HEK293 (cell line): ENCODE data around the gene TM9SF3.

Experiments
- CTCF ChIA-PET: fragments of 350-600 bp; formaldehyde crosslinking; extraction: SDS; loops from one replicate; lab custom pipeline; 2021; ENCODE audit warnings: antibody characterized with exemption; lab: Yijun Ruan, JAX
- POLR2A ChIA-PET: fragments of 300-600 bp; formaldehyde crosslinking; extraction: SDS; loops from one replicate; lab custom pipeline; 2020; ENCODE audit warnings: antibody characterized with exemption, inconsistent platforms; lab: Yijun Ruan, JAX
- H3K27ac ChIP-seq: fragments of 200-500 bp; sonication (Bioruptor generic); 2 replicates; pipeline ENCODE4 v1.5.1; 2014; ENCODE audit warnings: low read depth, low read length, control low read depth, inconsistent platforms; ENCODE audit errors: extremely low read depth
- H3K36me3 ChIP-seq, 2 experiments: fragments of 200-500 bp in 1 of 2; sonication (Bioruptor generic) in 1 of 2; 1 replicate in 1 of 2; 2 replicates in 1 of 2; pipeline ENCODE4 v1.5.1; 2014 to 2017; ENCODE audit warnings: inconsistent platforms in 2 of 2, low read length in 2 of 2; ENCODE audit not compliant: control insufficient read depth in 2 of 2, insufficient read depth in 1 of 2
- H3K4me1 ChIP-seq: fragments of 200-500 bp; sonication (Bioruptor generic); 2 replicates; pipeline ENCODE4 v1.5.1; 2014; ENCODE audit warnings: mild to moderate bottlenecking, low read length, inconsistent platforms; ENCODE audit not compliant: control insufficient read depth, insufficient read depth
- H3K4me3 ChIP-seq: 2 replicates; pipeline ENCODE4 v1.5.1; 2011; ENCODE audit warnings: low read depth, mild to moderate bottlenecking, control low read depth, low read length, moderate library complexity
- H3K9me3 ChIP-seq: fragments of 200-500 bp; sonication (Bioruptor generic); 2 replicates; pipeline ENCODE4 v1.5.1; 2014; ENCODE audit warnings: low read depth, low read length, inconsistent platforms; ENCODE audit not compliant: control insufficient read depth, insufficient read depth
- GLIS2 ChIP-seq: fragments of 450-650 bp; formaldehyde crosslinking; IDR thresholded peaks from 2 replicates; pipeline ENCODE4 v1.5.1; 2016; ENCODE audit warnings: missing biosample characterization, missing genetic modification characterization
- KLF9 ChIP-seq: fragments of 450-650 bp; formaldehyde crosslinking; IDR thresholded peaks from 2 replicates; pipeline ENCODE4 v1.5.1; 2016; ENCODE audit warnings: missing biosample characterization, missing genetic modification characterization, low read depth
- SP2 ChIP-seq: fragments of 450-650 bp; formaldehyde crosslinking; IDR thresholded peaks from 2 replicates; pipeline ENCODE4 v1.5.1; 2016; ENCODE audit warnings: missing biosample characterization, missing genetic modification characterization
- SP3 ChIP-seq: fragments of 450-650 bp; formaldehyde crosslinking; IDR thresholded peaks from 2 replicates; pipeline ENCODE4 v1.5.1; 2016; ENCODE audit warnings: missing biosample characterization, missing genetic modification characterization
- TCF7L2 ChIP-seq: IDR thresholded peaks from 2 replicates; pipeline ENCODE4 v1.6.1; 2011; ENCODE audit warnings: low read depth, mild to moderate bottlenecking, inconsistent platforms, low read length, moderate library complexity, borderline replicate concordance
- YY2 ChIP-seq: fragments of 450-650 bp; formaldehyde crosslinking; IDR thresholded peaks from 2 replicates; pipeline ENCODE4 v1.5.1; 2016; ENCODE audit warnings: missing biosample characterization, missing genetic modification characterization
- ZBTB21 ChIP-seq: fragments of 450-650 bp; formaldehyde crosslinking; IDR thresholded peaks from 2 replicates; pipeline ENCODE4 v1.5.1; 2017; ENCODE audit warnings: missing biosample characterization, missing genetic modification characterization
- ZBTB8A ChIP-seq: fragments of 450-650 bp; formaldehyde crosslinking; IDR thresholded peaks from 2 replicates; pipeline ENCODE4 v1.5.1; 2016; ENCODE audit warnings: missing biosample characterization, missing genetic modification characterization
- ZFP41 ChIP-seq: fragments of 450-650 bp; formaldehyde crosslinking; IDR thresholded peaks from 2 replicates; pipeline ENCODE4 v1.5.1; 2016; ENCODE audit warnings: missing biosample characterization, missing genetic modification characterization, borderline replicate concordance
- ZFP69B ChIP-seq: fragments of 450-650 bp; formaldehyde crosslinking; IDR thresholded peaks from 2 replicates; pipeline ENCODE4 v1.5.1; 2016; ENCODE audit warnings: missing biosample characterization, missing genetic modification characterization
- ZIC2 ChIP-seq: fragments of 450-650 bp; formaldehyde crosslinking; IDR thresholded peaks from 2 replicates; pipeline ENCODE4 v1.5.1; 2016; ENCODE audit warnings: missing biosample characterization, missing genetic modification characterization
- ZNF157 ChIP-seq: fragments of 450-650 bp; formaldehyde crosslinking; IDR thresholded peaks from 2 replicates; pipeline ENCODE4 v1.5.1; 2016; ENCODE audit warnings: missing biosample characterization, missing genetic modification characterization
- ZNF324 ChIP-seq: fragments of 450-650 bp; formaldehyde crosslinking; IDR thresholded peaks from 2 replicates; pipeline ENCODE4 v1.5.1; 2016; ENCODE audit warnings: missing biosample characterization, missing genetic modification characterization
- ZNF426 ChIP-seq: fragments of 450-650 bp; formaldehyde crosslinking; IDR thresholded peaks from 2 replicates; pipeline ENCODE4 v1.5.1; 2017; ENCODE audit warnings: missing biosample characterization, missing genetic modification characterization, mild to moderate bottlenecking, inconsistent platforms, moderate library complexity
- ZNF660 ChIP-seq: fragments of 450-650 bp; IDR thresholded peaks from 2 replicates; pipeline ENCODE4 v1.5.1; 2018; ENCODE audit warnings: missing biosample characterization, mild to moderate bottlenecking, missing genetic modification characterization
- ZNF670 ChIP-seq: fragments of 450-650 bp; formaldehyde crosslinking; IDR thresholded peaks from 2 replicates; pipeline ENCODE4 v1.5.1; 2016; ENCODE audit warnings: missing biosample characterization, missing genetic modification characterization, low read depth
- ZNF677 ChIP-seq: fragments of 450-650 bp; IDR thresholded peaks from 2 replicates; pipeline ENCODE4 v1.5.0; 2018; ENCODE audit warnings: missing biosample characterization, mild to moderate bottlenecking, missing genetic modification characterization, moderate library complexity
- ZNF76 ChIP-seq: fragments of 450-650 bp; formaldehyde crosslinking; IDR thresholded peaks from 2 replicates; pipeline ENCODE4; 2016; ENCODE audit warnings: low read depth, missing biosample characterization, missing genetic modification characterization, borderline replicate concordance
- ZNF776 ChIP-seq: fragments of 450-650 bp; formaldehyde crosslinking; IDR thresholded peaks from 2 replicates; pipeline ENCODE4 v1.5.0; 2017; ENCODE audit warnings: missing biosample characterization, missing genetic modification characterization, borderline replicate concordance
- ZNF777 ChIP-seq: fragments of 450-650 bp; formaldehyde crosslinking; IDR thresholded peaks from 2 replicates; pipeline ENCODE4 v1.5.1; 2017; ENCODE audit warnings: missing biosample characterization, missing genetic modification characterization, borderline replicate concordance
- TF ChIP-seq, protein P1 (sequence below): fragments of 450-650 bp; formaldehyde crosslinking; IDR thresholded peaks from 2 replicates; pipeline ENCODE4 v1.5.1; 2016; ENCODE audit warnings: missing biosample characterization, missing genetic modification characterization
- TF ChIP-seq, protein P2 (sequence below): fragments of 450-650 bp; formaldehyde crosslinking; IDR thresholded peaks from 2 replicates; pipeline ENCODE4 v1.5.1; 2016; ENCODE audit warnings: missing biosample characterization, missing genetic modification characterization
- TF ChIP-seq, protein P3 (sequence below): sonication (generic); formaldehyde crosslinking; IDR thresholded peaks from 2 replicates; pipeline ENCODE4 v1.8.1; 2022; ENCODE audit warnings: mild to moderate bottlenecking, moderate library complexity, missing genetic modification reagents
- TF ChIP-seq, protein P4 (sequence below): fragments of 450-650 bp; formaldehyde crosslinking; IDR thresholded peaks from 2 replicates; pipeline ENCODE4 v1.5.1; 2017; ENCODE audit warnings: missing biosample characterization, missing genetic modification characterization
- TF ChIP-seq, protein P5 (sequence below): fragments of 450-650 bp; formaldehyde crosslinking; optimal IDR thresholded peaks from 2 replicates; pipeline ENCODE3; 2016; ENCODE audit warnings: missing biosample characterization, mild to moderate bottlenecking, missing genetic modification characterization

TM9SF3 gene

DNA sequence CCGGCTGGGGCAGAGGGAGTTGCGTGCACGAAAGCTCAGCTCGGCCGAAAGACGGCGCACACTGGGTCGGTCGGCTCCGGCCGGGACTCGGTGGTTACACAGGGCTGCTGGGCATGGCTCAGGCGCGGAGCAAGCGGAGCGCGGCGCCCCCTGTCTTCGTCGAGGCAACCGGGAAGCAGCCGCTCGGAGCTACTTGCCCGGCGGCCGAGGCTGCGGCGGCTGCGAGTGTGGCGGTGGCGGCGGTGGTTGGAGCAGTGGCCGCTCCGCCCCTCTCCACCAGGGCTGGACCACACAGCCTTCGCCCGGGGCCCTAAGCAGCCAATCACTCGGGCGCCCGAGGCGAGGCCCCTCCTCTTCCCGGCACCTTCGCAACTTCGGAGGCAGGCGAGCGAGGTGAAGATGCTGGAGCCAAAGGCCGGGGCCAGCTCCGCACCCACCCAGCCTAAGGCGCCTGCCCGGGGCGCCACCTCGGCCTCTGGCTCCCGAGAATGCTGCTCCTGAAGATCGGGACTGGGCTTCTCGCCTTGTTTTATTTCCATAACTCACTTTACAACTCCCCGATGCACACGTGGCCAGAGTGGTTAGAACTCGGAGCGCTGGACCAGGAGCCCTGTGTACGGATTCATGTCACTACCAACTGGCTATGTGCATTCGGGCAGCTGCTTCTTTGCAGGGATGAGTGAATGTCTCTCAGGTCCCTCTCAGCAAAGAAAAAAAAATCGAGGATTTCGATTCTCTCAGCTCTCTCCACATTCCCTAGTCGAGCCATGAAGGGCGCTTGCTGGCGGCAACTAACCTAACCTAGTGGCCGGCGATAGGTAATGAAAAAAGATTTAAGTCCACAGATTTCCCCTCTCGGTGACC is 72.9 kb downstream of the TM9SF3 start, which contains the start of gene TLL2 (continued):
- TF ChIP-seq ZBTB21 (tag by site-specific recombination), result no peak
- TF ChIP-seq ZNF776 (tag by site-specific recombination), result no peak
- no peak for TF ChIP-seq ZNF426 (tag by site-specific recombination)

DNA sequence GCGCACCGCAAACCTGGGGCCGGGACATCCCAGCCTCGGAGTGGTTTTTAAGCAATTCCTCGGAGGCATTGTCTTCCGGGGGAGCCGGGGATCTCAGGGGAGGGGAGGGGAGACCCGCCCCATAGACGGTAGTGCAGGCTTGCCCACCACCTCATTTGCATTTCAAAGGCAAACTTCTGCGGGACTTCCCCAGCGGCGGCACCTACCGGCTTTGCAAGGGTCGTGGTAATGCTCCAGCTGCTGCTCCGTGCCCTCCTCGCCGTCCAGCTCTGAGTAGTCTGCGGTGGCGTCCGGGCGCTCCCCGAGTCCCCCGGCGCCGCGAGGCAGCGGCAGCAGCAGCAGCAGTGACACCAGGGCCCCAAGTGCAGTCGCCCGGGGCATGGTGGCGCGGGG is 73.5 kb downstream of the TM9SF3 start:
- CTCF ChIA-PET, result interaction anchor here (0.6 to 5.6 kb wide), 20 partner anchors 12 to 371 kb away, joined by 3 to 79 read pairs (median 4); no protein-coding TSS in a partner anchor
- TF ChIP-seq ZNF677 (tag by site-specific recombination) (no peak), ZNF324 (no peak), TCF7L2 (peak; percentile 46; the same call in 1 of the 2 replicates), ZFP41 (tag by site-specific recombination) (no peak), ZNF670 (tag by site-specific recombination) (no peak), SP2 (tag by site-specific recombination) (no peak), ZNF157 (no peak), KLF9 (no peak), YY2 (tag by site-specific recombination) (no peak), ZIC2 (tag by site-specific recombination) (0 out of 2 replicates have a peak, but pooled peaks have one; percentile 5), ZNF777 (tag by site-specific recombination) (0 out of 2 replicates have a peak, but pooled peaks have one; percentile 73)
- TF ChIP-seq, protein P1, sequence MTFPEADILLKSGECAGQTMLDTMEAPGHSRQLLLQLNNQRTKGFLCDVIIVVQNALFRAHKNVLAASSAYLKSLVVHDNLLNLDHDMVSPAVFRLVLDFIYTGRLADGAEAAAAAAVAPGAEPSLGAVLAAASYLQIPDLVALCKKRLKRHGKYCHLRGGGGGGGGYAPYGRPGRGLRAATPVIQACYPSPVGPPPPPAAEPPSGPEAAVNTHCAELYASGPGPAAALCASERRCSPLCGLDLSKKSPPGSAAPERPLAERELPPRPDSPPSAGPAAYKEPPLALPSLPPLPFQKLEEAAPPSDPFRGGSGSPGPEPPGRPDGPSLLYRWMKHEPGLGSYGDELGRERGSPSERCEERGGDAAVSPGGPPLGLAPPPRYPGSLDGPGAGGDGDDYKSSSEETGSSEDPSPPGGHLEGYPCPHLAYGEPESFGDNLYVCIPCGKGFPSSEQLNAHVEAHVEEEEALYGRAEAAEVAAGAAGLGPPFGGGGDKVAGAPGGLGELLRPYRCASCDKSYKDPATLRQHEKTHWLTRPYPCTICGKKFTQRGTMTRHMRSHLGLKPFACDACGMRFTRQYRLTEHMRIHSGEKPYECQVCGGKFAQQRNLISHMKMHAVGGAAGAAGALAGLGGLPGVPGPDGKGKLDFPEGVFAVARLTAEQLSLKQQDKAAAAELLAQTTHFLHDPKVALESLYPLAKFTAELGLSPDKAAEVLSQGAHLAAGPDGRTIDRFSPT, result peak; percentile 33
- TF ChIP-seq, protein P2, sequence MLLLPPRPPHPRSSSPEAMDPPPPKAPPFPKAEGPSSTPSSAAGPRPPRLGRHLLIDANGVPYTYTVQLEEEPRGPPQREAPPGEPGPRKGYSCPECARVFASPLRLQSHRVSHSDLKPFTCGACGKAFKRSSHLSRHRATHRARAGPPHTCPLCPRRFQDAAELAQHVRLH (tag by site-specific recombination), result no peak
- TF ChIP-seq, protein P3, sequence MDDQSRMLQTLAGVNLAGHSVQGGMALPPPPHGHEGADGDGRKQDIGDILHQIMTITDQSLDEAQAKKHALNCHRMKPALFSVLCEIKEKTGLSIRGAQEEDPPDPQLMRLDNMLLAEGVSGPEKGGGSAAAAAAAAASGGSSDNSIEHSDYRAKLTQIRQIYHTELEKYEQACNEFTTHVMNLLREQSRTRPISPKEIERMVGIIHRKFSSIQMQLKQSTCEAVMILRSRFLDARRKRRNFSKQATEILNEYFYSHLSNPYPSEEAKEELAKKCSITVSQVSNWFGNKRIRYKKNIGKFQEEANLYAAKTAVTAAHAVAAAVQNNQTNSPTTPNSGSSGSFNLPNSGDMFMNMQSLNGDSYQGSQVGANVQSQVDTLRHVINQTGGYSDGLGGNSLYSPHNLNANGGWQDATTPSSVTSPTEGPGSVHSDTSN (CRISPR knock-in tag), result no peak
- Histone ChIP-seq H3K4me3 (peak overlapping the region; percentile 46), H3K36me3 (peaks cover 0 to 3% of the 10 kb centered on the region in 2 experiments; a peak in 1 of 3 replicates), H3K9me3 (no peaks in the 10 kb centered on the region), H3K4me1 (peaks cover 5% of the 10 kb centered on the region), H3K27ac (peak overlapping the region; percentile 42; the same call in 1 of the 2 replicates)
- POLR2A ChIA-PET, result interaction anchor here (1.2 kb wide), 2 partner anchors 138 to 556 kb away, joined by 3 read pairs; no protein-coding TSS in a partner anchor

DNA sequence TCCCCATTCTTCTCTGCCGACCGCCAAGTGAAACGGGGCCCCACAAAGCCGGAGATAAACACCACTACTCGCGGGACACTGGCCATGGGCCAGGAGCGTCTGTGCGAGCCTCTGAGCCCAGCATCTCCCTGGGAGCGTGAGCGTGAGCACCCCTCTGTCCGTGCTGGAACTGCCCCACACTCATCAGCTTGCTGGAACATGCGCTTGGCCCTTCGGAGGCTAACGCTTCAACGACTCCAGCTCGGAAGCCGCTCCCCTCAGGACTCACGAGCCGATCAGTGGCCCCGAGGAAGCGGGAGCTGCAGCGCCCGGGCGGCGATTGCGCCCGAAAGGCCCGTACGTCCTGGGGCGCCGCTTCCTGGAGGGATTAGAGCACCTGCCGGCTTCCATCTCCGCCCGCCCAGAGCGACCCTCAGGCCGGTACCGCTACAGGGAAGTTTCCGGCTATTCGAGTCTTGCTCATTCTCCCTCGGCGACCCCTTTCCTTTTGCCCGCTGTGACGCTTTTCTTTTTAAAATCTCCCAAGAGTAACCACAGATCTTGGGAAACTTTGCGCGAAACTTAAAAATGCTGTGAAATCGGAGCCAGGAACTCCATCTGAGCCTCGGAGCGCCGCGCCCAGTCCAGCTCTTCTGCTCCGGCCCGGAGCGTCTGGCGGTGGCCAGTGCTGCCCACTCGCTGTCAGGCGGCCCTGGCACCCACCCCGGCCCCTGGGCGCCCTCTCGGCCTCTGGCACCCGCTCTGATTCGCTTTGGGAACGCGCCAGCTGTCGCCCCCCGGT is 74.1 kb downstream of the TM9SF3 start:
- POLR2A ChIA-PET, result interaction anchor here (1.2 kb wide), 1 partner anchor 137 kb away, joined by 3 read pairs; no protein-coding TSS in a partner anchor
- CTCF ChIA-PET, result interaction anchor here (0.6 to 5.6 kb wide), 20 partner anchors 11 to 371 kb away, joined by 3 to 79 read pairs (median 5); no protein-coding TSS in a partner anchor
- TF ChIP-seq GLIS2 (tag by site-specific recombination) (peak; percentile 32; the same call in 1 of the 2 replicates), ZIC2 (tag by site-specific recombination) (peak; percentile 77), SP3 (tag by site-specific recombination) (no peak), ZNF76 (tag by site-specific recombination) (no peak), ZNF660 (tag by site-specific recombination) (0 out of 2 replicates have a peak, but pooled peaks have one; percentile 15), ZBTB8A (tag by site-specific recombination) (peak; percentile 93), ZFP69B (tag by site-specific recombination) (0 out of 2 replicates have a peak, but pooled peaks have one; percentile 32)
- TF ChIP-seq, protein P4, sequence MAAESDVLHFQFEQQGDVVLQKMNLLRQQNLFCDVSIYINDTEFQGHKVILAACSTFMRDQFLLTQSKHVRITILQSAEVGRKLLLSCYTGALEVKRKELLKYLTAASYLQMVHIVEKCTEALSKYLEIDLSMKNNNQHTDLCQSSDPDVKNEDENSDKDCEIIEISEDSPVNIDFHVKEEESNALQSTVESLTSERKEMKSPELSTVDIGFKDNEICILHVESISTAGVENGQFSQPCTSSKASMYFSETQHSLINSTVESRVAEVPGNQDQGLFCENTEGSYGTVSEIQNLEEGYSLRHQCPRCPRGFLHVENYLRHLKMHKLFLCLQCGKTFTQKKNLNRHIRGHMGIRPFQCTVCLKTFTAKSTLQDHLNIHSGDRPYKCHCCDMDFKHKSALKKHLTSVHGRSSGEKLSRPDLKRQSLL (tag by site-specific recombination), result peak; percentile 78
- TF ChIP-seq, protein P5, sequence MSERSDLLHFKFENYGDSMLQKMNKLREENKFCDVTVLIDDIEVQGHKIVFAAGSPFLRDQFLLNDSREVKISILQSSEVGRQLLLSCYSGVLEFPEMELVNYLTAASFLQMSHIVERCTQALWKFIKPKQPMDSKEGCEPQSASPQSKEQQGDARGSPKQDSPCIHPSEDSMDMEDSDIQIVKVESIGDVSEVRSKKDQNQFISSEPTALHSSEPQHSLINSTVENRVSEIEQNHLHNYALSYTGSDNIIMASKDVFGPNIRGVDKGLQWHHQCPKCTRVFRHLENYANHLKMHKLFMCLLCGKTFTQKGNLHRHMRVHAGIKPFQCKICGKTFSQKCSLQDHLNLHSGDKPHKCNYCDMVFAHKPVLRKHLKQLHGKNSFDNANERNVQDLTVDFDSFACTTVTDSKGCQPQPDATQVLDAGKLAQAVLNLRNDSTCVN, result peak; percentile 54

More for the DNA sequence above, 74.1 kb downstream of the TM9SF3 start:
- Histone ChIP-seq H3K9me3 (no peaks in the 10 kb centered on the region), H3K27ac (no peak overlapping the region), H3K4me3 (peak overlapping the region; percentile 46), H3K4me1 (peaks cover 5% of the 10 kb centered on the region), H3K36me3 (no peaks in the 10 kb centered on the region)
